ENCODE data around the gene TOMM20. TPM values are rescaled to one million over a fixed set of nuclear protein-coding genes. Genes with fewer than 3 reads are reported as not detected.

Gene TOMM20
- total and polyA plus RNA-seq, 9 of the 15 experiments (the other 6 are each of a cell fraction or from before 2014, with no cell fraction given), result 70.6 to 334 (median 159) TPM

DNA sequence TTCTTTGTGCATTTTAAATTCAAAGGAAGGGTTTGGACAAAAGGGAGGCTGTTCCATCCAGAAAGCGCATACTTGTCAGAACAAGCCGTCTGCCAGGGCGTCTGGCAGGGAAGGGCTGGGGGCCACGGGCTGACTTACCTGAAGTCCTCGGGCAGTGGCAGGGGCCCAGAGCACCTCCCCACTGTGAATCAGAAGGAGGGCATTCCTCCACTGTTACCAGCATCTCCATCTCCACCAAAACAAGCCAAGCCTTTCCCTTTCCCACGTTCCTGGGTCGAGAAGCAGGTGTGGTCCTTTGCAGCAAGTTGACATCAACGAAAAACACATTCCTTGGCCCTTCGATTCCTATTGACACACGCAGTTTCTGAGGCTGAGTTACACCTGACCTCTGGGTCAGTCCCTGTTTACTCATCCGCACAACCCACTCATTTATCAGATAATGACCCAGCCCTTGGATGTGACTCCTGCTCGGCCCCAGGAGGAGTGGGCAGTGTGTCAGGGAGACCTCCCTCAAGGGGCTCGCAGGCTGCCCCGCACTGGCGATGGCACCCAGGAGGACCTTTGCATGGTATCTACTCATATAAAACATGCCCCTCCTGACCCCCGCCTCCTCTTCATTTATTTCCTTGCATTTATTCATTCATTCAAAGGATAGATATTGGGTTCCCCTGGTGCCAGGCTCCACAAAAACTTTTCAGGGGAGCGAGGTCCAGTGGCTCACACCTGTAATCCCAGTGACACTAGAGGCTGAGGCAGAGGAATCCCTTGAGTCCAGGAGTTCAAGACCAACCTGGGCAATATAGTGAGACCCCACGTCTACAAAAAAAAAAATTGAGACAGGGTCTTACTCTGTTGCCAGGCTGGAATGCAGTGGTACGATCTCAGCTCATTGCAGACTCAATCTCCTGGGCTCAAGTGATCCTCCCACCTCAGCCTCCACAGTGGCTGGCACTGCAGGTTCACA is 60.2 kb downstream of the TOMM20 start (continued):
- TF ChIP-seq, protein P1, sequence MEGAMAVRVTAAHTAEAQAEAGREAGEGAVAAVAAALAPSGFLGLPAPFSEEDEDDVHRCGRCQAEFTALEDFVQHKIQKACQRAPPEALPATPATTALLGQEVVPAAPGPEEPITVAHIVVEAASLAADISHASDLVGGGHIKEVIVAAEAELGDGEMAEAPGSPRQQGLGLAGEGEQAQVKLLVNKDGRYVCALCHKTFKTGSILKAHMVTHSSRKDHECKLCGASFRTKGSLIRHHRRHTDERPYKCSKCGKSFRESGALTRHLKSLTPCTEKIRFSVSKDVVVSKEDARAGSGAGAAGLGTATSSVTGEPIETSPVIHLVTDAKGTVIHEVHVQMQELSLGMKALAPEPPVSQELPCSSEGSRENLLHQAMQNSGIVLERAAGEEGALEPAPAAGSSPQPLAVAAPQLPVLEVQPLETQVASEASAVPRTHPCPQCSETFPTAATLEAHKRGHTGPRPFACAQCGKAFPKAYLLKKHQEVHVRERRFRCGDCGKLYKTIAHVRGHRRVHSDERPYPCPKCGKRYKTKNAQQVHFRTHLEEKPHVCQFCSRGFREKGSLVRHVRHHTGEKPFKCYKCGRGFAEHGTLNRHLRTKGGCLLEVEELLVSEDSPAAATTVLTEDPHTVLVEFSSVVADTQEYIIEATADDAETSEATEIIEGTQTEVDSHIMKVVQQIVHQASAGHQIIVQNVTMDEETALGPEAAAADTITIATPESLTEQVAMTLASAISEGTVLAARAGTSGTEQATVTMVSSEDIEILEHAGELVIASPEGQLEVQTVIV (CRISPR knock-in tag; IDR thresholded peaks at IDR 0.05; ENCODE audit: borderline replicate concordance), result no peak
- TF ChIP-seq, protein P2, sequence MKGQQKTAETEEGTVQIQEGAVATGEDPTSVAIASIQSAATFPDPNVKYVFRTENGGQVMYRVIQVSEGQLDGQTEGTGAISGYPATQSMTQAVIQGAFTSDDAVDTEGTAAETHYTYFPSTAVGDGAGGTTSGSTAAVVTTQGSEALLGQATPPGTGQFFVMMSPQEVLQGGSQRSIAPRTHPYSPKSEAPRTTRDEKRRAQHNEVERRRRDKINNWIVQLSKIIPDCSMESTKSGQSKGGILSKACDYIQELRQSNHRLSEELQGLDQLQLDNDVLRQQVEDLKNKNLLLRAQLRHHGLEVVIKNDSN (CRISPR knock-in tag; IDR thresholded peaks at IDR 0.05), result 0 out of 2 replicates have a peak, but pooled peaks have one; percentile 12
- no peak for TF ChIP-seq ETV1 (tag; conservative IDR thresholded peaks at IDR 0.05; ENCODE audit: low read depth)
- no peak for TF ChIP-seq PHB2 (IDR thresholded peaks at IDR 0.05; ENCODE audit: low read depth)
- TF ChIP-seq BHLHE40 (IDR thresholded peaks at IDR 0.05; ENCODE audit: low read length), result no peak
- no peak for TF ChIP-seq SNRNP70 (optimal IDR thresholded peaks at IDR 0.05; ENCODE audit: low read depth, low read length)
- TF ChIP-seq, protein P3, sequence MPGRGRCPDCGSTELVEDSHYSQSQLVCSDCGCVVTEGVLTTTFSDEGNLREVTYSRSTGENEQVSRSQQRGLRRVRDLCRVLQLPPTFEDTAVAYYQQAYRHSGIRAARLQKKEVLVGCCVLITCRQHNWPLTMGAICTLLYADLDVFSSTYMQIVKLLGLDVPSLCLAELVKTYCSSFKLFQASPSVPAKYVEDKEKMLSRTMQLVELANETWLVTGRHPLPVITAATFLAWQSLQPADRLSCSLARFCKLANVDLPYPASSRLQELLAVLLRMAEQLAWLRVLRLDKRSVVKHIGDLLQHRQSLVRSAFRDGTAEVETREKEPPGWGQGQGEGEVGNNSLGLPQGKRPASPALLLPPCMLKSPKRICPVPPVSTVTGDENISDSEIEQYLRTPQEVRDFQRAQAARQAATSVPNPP (IDR thresholded peaks at IDR 0.05; ENCODE audit: borderline replicate concordance, insufficient read depth, insufficient read length), result no peak
- TF ChIP-seq ZNF695 (CRISPR knock-in tag; IDR thresholded peaks at IDR 0.05), result no peak
- no peak for TF ChIP-seq NR2C1 (IDR thresholded peaks at IDR 0.05)
- TF ChIP-seq NR2C1 (tag; IDR thresholded peaks at IDR 0.05), result peak; percentile 63; the same call in 1 of the 2 replicates
- no peak for TF ChIP-seq XRCC5 (IDR thresholded peaks at IDR 0.05; ENCODE audit: low read depth, low read length)
- TF ChIP-seq, protein P4, sequence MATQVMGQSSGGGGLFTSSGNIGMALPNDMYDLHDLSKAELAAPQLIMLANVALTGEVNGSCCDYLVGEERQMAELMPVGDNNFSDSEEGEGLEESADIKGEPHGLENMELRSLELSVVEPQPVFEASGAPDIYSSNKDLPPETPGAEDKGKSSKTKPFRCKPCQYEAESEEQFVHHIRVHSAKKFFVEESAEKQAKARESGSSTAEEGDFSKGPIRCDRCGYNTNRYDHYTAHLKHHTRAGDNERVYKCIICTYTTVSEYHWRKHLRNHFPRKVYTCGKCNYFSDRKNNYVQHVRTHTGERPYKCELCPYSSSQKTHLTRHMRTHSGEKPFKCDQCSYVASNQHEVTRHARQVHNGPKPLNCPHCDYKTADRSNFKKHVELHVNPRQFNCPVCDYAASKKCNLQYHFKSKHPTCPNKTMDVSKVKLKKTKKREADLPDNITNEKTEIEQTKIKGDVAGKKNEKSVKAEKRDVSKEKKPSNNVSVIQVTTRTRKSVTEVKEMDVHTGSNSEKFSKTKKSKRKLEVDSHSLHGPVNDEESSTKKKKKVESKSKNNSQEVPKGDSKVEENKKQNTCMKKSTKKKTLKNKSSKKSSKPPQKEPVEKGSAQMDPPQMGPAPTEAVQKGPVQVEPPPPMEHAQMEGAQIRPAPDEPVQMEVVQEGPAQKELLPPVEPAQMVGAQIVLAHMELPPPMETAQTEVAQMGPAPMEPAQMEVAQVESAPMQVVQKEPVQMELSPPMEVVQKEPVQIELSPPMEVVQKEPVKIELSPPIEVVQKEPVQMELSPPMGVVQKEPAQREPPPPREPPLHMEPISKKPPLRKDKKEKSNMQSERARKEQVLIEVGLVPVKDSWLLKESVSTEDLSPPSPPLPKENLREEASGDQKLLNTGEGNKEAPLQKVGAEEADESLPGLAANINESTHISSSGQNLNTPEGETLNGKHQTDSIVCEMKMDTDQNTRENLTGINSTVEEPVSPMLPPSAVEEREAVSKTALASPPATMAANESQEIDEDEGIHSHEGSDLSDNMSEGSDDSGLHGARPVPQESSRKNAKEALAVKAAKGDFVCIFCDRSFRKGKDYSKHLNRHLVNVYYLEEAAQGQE (IDR thresholded peaks at IDR 0.05; ENCODE audit: borderline replicate concordance), result no peak
- TF ChIP-seq, protein P4 (CRISPR knock-in tag; IDR thresholded peaks at IDR 0.05; ENCODE audit: low read depth), result no peak
- TF ChIP-seq ZNF586 (CRISPR knock-in tag; conservative IDR thresholded peaks at IDR 0.05), result no peak
